ENCODE data around the gene ASCC3.
A peak's percentile ranks its signal among the peaks of the same experiment; 100 is the strongest.

The ASCC3 gene

GRCh38 chr6:100465701-100466409, 415.3 kb downstream of the ASCC3 start:
- Histone ChIP-seq H3K27ac (ENCODE audit: low read depth, low read length) (no peak overlapping the region), H3K27me3 (ENCODE audit: control insufficient read depth in 1 of 2, insufficient read depth in 2 of 2, low read length in 2 of 2) (peaks cover 93% of the 10 kb centered on the region in 2 donors), H3K4me3 (ENCODE audit: low read depth in 1 of 2, low read length in 2 of 2) (no peak overlapping the region), H3K9ac (ENCODE audit: low read depth in 1 of 2, low read length in 2 of 2) (no peak overlapping the region), H3K36me3 (ENCODE audit: control insufficient read depth in 1 of 2, insufficient read depth in 2 of 2, low read length in 2 of 2) (no peaks in the 10 kb centered on the region), H3K4me1 (ENCODE audit: control insufficient read depth in 1 of 2, insufficient read depth in 2 of 2, low read length in 2 of 2) (no peaks in the 10 kb centered on the region), H3K9me3 (ENCODE audit: control insufficient read depth in 1 of 2, low read length in 2 of 2) (no peaks in the 10 kb centered on the region)

GRCh38 chr6:100464903-100465700, 416.0 kb downstream of the ASCC3 start, which contains the start of gene SIM1:
SIM1 (minus strand) TSS chr6:100464921; CDS start chr6:100463468, 1,453 bp downstream.
- Histone ChIP-seq H3K4me1 (ENCODE audit: control insufficient read depth in 1 of 2, insufficient read depth in 2 of 2, low read length in 2 of 2) (no peaks in the 10 kb centered on the region), H3K9ac (ENCODE audit: low read depth in 1 of 2, low read length in 2 of 2) (no peak within 1 kb of the TSS), H3K4me3 (ENCODE audit: low read depth in 1 of 2, low read length in 2 of 2) (peak within 1 kb of the TSS in 1 of 2 donors; percentile 48), H3K27ac (ENCODE audit: low read depth, low read length) (peak within 1 kb of the TSS; percentile 20), H3K36me3 (ENCODE audit: control insufficient read depth in 1 of 2, insufficient read depth in 2 of 2, low read length in 2 of 2) (no peaks in the 10 kb centered on the region), H3K27me3 (ENCODE audit: control insufficient read depth in 1 of 2, insufficient read depth in 2 of 2, low read length in 2 of 2) (peaks cover 95% of the 10 kb centered on the region in 2 donors), H3K9me3 (ENCODE audit: control insufficient read depth in 1 of 2, low read length in 2 of 2) (no peaks in the 10 kb centered on the region)

GRCh38 chr6:100464162-100464851, 416.8 kb downstream of the ASCC3 start:
- Histone ChIP-seq H3K4me3 (ENCODE audit: low read depth in 1 of 2, low read length in 2 of 2) (peak overlapping the region in 1 of 2 donors; percentile 48), H3K4me1 (ENCODE audit: control insufficient read depth in 1 of 2, insufficient read depth in 2 of 2, low read length in 2 of 2) (no peaks in the 10 kb centered on the region), H3K36me3 (ENCODE audit: control insufficient read depth in 1 of 2, insufficient read depth in 2 of 2, low read length in 2 of 2) (no peaks in the 10 kb centered on the region), H3K27ac (ENCODE audit: low read depth, low read length) (peak overlapping the region; percentile 20), H3K27me3 (ENCODE audit: control insufficient read depth in 1 of 2, insufficient read depth in 2 of 2, low read length in 2 of 2) (peaks cover 94 to 95% of the 10 kb centered on the region in 2 donors), H3K9me3 (ENCODE audit: control insufficient read depth in 1 of 2, low read length in 2 of 2) (no peaks in the 10 kb centered on the region), H3K9ac (ENCODE audit: low read depth in 1 of 2, low read length in 2 of 2) (no peak overlapping the region)

GRCh38 chr6:100463630-100464161, 417.4 kb downstream of the ASCC3 start:
- H3K27ac ChIP-seq (ENCODE audit: low read depth, low read length) = no peak overlapping the region
- no peaks in the 10 kb centered on the region for H3K4me1 ChIP-seq (ENCODE audit: control insufficient read depth in 1 of 2, insufficient read depth in 2 of 2, low read length in 2 of 2)
- no peak overlapping the region for H3K9ac ChIP-seq (ENCODE audit: low read depth in 1 of 2, low read length in 2 of 2)
- H3K27me3 ChIP-seq (ENCODE audit: control insufficient read depth in 1 of 2, insufficient read depth in 2 of 2, low read length in 2 of 2) = peaks cover 95% of the 10 kb centered on the region in 2 donors
- H3K4me3 ChIP-seq (ENCODE audit: low read depth in 1 of 2, low read length in 2 of 2) = no peak overlapping the region
- H3K9me3 ChIP-seq (ENCODE audit: control insufficient read depth in 1 of 2, low read length in 2 of 2) = no peaks in the 10 kb centered on the region
- H3K36me3 ChIP-seq (ENCODE audit: control insufficient read depth in 1 of 2, insufficient read depth in 2 of 2, low read length in 2 of 2) = no peaks in the 10 kb centered on the region

- Histone ChIP-seq H3K27me3 (ENCODE audit: control insufficient read depth in 1 of 2, insufficient read depth in 2 of 2, low read length in 2 of 2) (peaks cover 98 to 99% of the 10 kb centered on the region in 2 donors), H3K27ac (ENCODE audit: low read depth, low read length) (no peak overlapping the region), H3K9ac (ENCODE audit: low read depth in 1 of 2, low read length in 2 of 2) (no peak overlapping the region)
Measured at GRCh38 chr6:100462706-100463629, 418.2 kb downstream of the ASCC3 start.

GRCh38 chr6:100461917-100462705, 419.0 kb downstream of the ASCC3 start:
- H3K4me3 ChIP-seq (ENCODE audit: low read depth in 1 of 2, low read length in 2 of 2) = no peak overlapping the region
- H3K36me3 ChIP-seq (ENCODE audit: control insufficient read depth in 1 of 2, insufficient read depth in 2 of 2, low read length in 2 of 2) = no peaks in the 10 kb centered on the region
- peaks cover 98 to 99% of the 10 kb centered on the region in 2 donors for H3K27me3 ChIP-seq (ENCODE audit: control insufficient read depth in 1 of 2, insufficient read depth in 2 of 2, low read length in 2 of 2)
- H3K9ac ChIP-seq (ENCODE audit: low read depth in 1 of 2, low read length in 2 of 2) = no peak overlapping the region
- H3K27ac ChIP-seq (ENCODE audit: low read depth, low read length) = no peak overlapping the region
- H3K4me1 ChIP-seq (ENCODE audit: control insufficient read depth in 1 of 2, insufficient read depth in 2 of 2, low read length in 2 of 2) = no peaks in the 10 kb centered on the region
- no peaks in the 10 kb centered on the region for H3K9me3 ChIP-seq (ENCODE audit: control insufficient read depth in 1 of 2, low read length in 2 of 2)

More at GRCh38 chr6:100462706-100463629, 418.2 kb downstream of the ASCC3 start:
- no peaks in the 10 kb centered on the region for H3K36me3 ChIP-seq (ENCODE audit: control insufficient read depth in 1 of 2, insufficient read depth in 2 of 2, low read length in 2 of 2)
- no peak overlapping the region for H3K4me3 ChIP-seq (ENCODE audit: low read depth in 1 of 2, low read length in 2 of 2)
- H3K4me1 ChIP-seq (ENCODE audit: control insufficient read depth in 1 of 2, insufficient read depth in 2 of 2, low read length in 2 of 2) = no peaks in the 10 kb centered on the region
- H3K9me3 ChIP-seq (ENCODE audit: control insufficient read depth in 1 of 2, low read length in 2 of 2) = no peaks in the 10 kb centered on the region

- Histone ChIP-seq H3K36me3 (ENCODE audit: control insufficient read depth in 1 of 2, insufficient read depth in 2 of 2, low read length in 2 of 2) (no peaks in the 10 kb centered on the region), H3K27me3 (ENCODE audit: control insufficient read depth in 1 of 2, insufficient read depth in 2 of 2, low read length in 2 of 2) (peaks cover 98 to 99% of the 10 kb centered on the region in 2 donors), H3K4me3 (ENCODE audit: low read depth in 1 of 2, low read length in 2 of 2) (no peak overlapping the region), H3K27ac (ENCODE audit: low read depth, low read length) (no peak overlapping the region), H3K4me1 (ENCODE audit: control insufficient read depth in 1 of 2, insufficient read depth in 2 of 2, low read length in 2 of 2) (no peaks in the 10 kb centered on the region), H3K9ac (ENCODE audit: low read depth in 1 of 2, low read length in 2 of 2) (no peak overlapping the region), H3K9me3 (ENCODE audit: control insufficient read depth in 1 of 2, low read length in 2 of 2) (no peaks in the 10 kb centered on the region)
Measured at GRCh38 chr6:100461278-100461916, 419.7 kb downstream of the ASCC3 start.

- H3K4me3 ChIP-seq (ENCODE audit: low read depth in 1 of 2, low read length in 2 of 2) = no peak overlapping the region
- H3K27me3 ChIP-seq (ENCODE audit: control insufficient read depth in 1 of 2, insufficient read depth in 2 of 2, low read length in 2 of 2) = peaks cover 98 to 99% of the 10 kb centered on the region in 2 donors
- H3K4me1 ChIP-seq (ENCODE audit: control insufficient read depth in 1 of 2, insufficient read depth in 2 of 2, low read length in 2 of 2) = no peaks in the 10 kb centered on the region
- no peak overlapping the region for H3K27ac ChIP-seq (ENCODE audit: low read depth, low read length)
- H3K9me3 ChIP-seq (ENCODE audit: control insufficient read depth in 1 of 2, low read length in 2 of 2) = no peaks in the 10 kb centered on the region
- no peak overlapping the region for H3K9ac ChIP-seq (ENCODE audit: low read depth in 1 of 2, low read length in 2 of 2)
- no peaks in the 10 kb centered on the region for H3K36me3 ChIP-seq (ENCODE audit: control insufficient read depth in 1 of 2, insufficient read depth in 2 of 2, low read length in 2 of 2)
Measured at GRCh38 chr6:100460650-100461204, 420.4 kb downstream of the ASCC3 start.

Data from duodenal mucosa (tissue), 2 donors.